AG08396 (cell line): Measurements from ENCODE around the gene TMEM120B.
A peak's percentile ranks its signal among the peaks of the same experiment; 100 is the strongest.

ENCODE experiments used
- DNase-seq: peaks from one replicate; pipeline ENCODE4 v3.0.0; 2012; ENCODE audit warnings: low spot score, mixed read lengths

Gene TMEM120B

DNA sequence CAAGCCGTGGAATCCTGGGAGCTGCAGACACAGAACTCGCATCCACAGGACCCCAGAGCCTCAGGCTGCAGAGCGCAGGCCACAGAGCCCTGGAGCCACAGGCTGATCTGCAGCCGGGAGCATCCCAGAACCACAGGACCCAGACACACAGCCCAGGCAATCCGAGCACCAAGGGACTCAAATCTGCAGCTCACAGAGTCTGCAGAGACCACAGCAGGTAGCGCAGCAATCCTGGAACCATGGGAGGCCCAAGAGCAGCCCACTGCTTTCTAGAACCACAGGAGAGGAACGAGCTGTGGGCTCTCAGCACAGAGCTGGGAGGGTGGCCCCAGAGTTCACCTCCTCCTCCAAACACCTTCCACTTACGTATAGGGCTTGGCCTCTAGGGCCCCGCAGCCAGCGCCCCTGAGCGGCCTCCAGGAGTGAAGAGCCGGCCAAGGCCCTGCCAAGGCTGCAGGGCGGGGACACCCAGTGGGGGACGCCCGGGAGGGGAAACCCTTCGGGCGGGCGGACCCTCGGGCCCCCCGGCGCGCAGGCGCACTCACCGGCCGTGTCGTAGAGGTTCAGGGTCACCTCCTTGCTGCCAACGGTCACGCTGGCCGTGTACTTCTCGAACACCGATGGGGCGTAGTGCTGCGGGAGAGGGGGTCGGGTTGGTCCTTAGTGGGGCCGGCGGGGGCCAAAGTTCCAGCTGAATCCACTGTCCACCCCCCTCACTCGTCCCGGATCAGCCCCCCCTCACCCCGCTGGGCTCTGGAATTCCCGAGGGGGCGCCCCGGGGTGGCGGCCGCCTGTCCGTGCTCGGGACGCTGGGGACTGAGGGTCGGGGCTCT, 80.3 kb downstream of the TMEM120B start:
- no peak for DNase-seq

DNA sequence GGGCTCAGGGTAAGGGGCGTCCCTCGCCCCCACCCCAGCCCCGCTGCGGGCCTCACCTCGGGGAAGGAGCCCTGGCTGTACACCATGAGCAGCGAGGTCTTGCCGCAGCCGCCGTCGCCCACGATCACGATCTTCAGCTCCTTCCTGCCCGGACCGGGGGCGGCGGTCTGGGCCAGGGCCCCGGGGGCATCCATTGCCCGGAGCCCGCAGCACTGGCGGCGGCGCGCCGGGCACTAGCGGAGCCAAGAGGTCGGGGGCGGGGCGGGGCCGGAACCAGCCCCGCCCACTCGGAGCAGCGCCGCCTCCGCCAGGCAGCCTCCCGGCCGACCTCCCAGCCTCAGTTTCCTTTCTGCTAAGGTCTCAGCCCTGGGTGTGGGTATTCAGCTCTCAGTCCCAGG, 80.9 kb downstream of the TMEM120B start, which contains the start of gene RHOF:
Gene RHOF (minus strand): TSS at position 249 of the 398 bp plus-strand sequence. CDS start 55 bp downstream, at position 194.
- DNase-seq: peak; percentile 67

GRCh38 chr12:121793838-121794533, 81.4 kb downstream of the TMEM120B start:
- DNase-seq: peak; percentile 92

- DNase-seq: peak; percentile 42
Measured at GRCh38 chr12:121794534-121795033, 82.0 kb downstream of the TMEM120B start.

GRCh38 chr12:121795034-121795968, 82.7 kb downstream of the TMEM120B start:
- DNase-seq: peak; percentile 87

DNA sequence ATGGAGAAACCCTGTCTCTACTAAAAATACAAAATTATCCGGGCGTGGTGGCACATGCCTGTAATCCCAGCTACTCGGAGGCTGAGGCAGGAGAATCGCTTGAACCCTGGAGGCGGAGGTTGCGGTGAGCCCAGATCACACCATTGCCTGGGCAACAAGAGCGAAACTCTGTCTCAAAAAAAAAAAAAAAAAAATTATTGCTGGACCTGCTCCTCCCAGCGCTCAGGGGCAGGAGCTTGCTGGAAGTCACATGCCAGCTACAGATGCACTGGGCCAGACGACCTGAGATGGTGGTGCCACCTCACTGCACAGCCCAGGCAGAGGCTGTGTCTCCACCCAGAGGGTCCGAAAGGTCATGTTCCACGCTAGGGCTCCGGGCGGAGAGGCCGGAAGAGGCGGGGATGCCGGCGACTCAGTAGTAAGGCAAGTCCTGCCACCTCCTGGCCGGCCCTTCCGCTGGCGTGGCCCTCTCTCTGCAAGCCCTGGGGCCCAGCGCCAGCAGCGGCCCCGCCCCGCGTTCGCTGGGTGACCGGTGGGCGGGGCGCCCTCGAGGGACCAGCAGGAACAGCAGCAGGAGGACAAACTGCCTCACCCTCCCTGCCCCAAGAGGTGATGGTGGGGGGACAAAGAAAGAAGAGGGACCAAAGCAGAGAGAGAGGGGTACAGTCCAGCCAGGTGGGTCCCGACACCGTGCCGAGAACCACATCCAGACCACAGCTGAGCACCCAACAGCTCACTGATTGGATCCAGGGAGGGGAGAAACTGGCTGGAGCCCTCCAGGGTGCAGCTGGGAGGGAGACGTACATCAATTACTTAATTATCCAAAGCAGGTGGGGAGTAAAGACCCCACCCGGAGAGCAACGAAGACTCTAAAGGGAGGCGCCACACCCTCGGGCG, 84.6 kb downstream of the TMEM120B start:
- DNase-seq: peak; percentile 91

DNA sequence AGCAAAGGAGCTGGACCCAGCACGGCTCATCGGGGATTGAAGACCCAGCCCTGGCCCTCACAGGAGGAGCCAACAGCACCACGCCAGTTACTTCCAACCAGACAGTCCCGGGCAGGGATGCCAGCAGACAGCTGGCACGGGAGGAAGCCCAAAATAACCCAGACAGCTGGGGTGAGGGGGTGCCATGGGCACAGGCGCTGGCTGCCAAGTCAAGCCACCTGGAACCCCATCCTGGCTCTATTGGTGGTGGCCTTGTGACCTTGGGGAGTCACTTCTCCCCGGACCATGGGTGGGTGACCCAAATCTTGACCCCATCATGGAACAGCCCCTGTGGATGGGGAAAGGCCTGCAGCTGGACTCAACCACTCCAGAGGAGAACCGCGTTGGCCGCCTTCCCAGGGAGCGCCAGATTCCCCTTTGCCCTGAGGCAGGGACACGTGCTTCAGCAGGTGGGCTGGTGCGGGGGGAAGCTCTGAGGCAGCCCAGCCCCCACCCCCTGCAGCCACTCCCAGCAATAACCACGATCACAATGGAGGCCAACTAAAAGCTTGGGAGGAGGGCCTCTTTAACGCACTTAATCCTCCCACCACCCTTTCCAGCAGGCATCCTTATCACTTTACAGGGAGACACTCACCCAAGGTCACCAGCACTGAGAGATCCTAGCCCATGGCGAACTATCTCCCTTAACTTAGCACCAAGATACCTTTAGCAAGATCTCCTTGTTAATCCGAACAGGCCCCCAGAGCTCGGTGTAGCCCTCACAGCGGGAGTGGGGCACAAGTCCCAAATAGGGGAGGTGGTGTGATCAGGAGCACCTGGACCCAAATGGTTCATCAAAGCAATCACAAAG, 85.6 kb downstream of the TMEM120B start:
- no peak for DNase-seq

DNA sequence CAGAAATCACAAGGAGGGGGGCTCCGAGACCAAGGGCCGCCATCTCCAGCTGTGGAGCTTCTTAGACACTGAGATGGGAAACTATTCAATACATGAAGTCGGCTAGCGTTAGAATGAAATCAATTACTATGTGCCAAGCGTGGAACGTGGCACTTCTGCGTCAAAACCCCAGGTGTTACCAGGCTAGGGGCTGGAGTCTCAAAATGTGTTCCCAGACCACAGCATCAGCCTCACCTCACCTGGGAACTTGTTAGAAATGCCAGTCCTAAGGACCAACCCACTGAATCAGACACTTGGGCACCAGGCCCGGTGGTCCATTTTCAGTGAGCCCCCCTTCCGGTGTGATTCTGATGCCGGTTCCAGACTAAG, 86.2 kb downstream of the TMEM120B start:
- no peak for DNase-seq

GRCh38 chr12:121799156-121799841, 86.7 kb downstream of the TMEM120B start:
- DNase-seq: peak; percentile 84

GRCh38 chr12:121799842-121800693, 87.5 kb downstream of the TMEM120B start:
- peak; percentile 93 for DNase-seq

DNA sequence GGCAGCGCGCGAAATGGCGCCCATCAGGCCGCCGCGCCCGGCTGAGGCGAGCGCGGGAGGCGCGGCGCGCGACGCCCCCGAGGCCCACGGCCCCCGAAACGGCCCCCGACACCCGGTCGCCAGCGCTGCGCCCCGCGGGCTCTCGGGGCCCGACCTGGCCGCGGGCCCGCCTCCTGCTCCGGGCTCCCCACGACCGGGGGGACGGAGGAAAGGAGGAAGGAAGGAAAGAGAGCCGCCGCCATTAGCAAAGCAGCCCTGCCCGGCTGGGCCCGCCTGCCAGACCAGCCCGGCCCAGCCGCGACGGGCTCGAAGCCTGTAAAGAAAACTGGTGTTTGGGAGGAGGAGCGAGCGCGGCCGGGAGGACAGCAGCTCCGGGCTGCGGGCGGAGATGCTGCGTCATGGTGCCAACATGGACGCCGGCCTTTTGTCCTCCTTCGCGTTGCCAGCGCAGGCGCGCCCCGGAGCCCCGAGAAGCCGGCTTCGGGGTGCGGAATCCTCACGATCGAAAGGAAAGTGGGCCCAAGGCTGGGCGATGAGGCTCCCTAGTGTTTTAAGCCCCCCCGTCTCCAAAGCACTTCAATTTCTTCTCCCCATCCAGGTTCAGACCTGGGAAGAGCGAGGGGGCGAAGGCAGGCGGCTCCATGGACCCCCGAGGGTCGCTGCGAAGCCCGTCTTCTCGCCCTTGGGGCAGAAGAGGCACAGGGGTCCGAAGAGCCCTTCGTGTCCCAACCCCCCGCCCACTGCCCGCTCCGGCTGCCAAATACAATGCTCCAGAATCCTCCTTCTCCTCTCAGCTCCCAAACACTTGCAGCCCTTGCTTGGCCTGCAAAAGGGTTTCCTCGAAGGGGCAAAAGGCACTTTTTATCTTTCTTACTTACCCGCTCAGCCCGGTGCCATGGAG, 88.4 kb downstream of the TMEM120B start:
- peak; percentile 83 for DNase-seq

DNA sequence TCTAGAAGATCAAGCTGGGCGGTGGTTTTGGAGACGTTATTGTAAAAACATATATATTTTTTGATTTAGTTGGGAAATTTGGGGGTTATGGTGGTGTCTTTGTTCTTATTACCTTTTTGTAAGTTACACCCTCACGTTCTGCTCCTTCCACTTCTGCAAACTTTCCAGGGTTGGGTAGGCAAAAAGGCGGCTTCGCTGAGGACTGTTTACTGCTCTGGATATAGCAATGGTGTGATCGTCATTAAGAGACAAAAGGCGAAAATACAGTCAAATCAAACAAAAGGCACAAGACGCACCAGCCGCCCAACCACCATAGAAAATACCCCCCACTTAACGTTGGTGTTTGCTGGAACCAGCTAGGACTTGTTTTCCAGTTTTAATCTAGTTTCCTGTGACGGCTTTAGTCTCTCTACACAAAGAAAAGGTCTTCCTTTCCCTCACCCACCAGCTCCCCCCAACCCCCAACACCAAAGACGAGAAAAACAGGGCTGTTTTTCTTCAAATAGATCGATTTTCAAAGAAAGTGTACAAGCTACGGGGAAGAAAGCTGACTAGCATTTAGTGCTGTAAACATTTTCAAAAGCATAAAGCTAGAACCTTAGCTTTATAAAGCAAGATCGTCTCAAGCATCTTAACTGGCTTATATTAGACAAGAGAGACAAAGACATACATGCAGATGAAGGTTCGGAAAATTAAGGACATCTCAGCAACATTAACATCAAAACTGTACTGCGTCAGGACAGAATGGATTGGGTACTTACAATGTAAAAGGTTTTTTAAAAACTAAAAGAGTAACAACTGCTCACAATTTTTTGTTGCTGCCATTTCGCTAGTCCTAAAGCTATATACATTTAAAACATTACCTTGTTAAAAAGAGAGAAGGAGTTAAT, 89.3 kb downstream of the TMEM120B start:
- no peak for DNase-seq

DNA sequence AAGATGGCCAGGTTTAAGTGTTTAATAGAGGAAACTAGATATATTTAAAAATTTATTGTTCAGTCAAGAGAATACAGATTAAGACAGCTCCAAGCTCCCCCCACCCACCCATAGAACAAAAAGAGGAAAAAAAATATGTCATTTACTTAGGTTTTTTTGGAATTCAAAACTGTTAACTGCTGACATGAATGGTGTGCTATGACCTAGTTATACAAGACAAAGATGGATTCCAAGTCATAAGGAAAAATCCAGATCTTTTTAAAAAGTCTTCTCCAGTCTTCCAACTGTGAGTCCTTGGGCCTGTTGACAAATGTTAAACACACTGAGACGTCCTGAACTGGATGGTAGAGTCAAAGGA, 89.9 kb downstream of the TMEM120B start:
- DNase-seq: no peak

DNA sequence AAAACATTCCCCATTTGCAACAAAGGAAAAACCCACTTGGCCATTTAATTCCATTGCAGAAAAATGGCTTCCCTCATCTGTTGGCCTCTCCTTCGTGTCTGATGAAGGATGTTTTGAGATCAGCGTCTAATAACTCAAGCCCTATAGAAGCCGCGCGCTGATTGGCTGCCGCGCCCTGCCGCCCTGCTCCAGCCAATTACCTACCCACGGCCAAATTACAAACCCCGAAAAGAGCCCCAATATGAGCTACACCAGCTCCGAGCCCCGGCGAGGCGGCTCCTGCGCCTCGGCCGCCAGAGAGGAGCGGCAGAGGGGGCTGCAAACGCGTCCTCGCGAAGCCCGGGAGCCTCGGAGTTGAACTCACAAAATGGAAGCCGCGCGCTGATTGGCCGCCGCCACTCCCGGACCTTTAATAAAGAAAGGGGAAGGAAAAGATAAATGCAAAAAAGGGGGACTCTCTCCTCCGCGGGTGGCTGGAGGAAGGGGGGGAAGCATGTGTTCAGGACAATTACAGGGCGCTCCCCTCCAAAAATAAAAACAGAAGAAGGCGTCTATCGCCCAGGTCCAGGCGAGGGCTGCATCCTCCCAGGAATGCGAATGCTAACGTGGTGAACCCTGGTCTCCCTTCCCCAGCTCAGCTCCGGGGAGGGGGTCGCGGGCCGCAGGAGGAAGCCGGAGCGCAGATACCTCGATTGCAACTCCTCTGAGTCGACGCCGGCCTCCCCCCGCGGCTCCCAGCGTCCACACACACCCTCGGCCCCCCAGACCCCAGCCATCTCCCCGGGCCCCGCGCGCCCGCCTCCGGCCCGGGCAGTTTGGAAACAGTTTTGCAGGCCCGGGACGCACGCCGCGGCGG, 90.5 kb downstream of the TMEM120B start:
- DNase-seq: peak; percentile 95

DNA sequence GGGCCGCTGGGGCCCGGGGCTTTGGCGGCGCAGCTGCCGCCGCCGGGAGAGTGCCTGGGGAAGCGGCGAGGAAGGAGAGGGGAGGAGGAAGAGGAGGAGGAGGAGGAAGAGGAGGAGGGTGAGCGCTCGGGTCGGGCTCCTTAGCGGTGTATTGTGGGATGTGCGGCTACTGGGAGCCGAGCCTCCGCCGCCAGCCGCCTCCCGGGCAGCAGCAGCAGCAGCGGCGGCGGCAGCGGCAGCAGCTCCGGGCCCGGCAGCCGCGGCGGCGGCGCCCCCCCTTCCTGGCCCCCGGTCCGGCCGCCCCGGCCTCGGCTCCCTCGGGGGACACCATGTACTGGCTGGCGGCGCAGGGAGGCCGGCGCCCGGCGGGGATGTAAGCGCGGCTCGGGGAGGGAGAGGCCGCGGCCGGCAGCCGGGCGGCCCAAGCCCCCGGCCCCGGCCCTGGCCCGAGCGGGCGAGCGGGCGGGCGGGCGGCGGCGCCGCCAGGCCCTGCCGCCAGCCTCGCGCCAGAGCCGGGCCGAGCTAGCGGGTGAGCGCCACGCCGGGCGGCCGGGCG, 91.4 kb downstream of the TMEM120B start, which contains the start of gene SETD1B:
Gene SETD1B (plus strand): TSS at position 149 of the 556 bp plus-strand sequence. CDS start 729 bp downstream, outside the sequence.
- no peak for DNase-seq
